ENCODE results near the gene DQX1.
A peak's percentile ranks its signal among the peaks of the same experiment; 100 is the strongest.

Gene DQX1

DNA sequence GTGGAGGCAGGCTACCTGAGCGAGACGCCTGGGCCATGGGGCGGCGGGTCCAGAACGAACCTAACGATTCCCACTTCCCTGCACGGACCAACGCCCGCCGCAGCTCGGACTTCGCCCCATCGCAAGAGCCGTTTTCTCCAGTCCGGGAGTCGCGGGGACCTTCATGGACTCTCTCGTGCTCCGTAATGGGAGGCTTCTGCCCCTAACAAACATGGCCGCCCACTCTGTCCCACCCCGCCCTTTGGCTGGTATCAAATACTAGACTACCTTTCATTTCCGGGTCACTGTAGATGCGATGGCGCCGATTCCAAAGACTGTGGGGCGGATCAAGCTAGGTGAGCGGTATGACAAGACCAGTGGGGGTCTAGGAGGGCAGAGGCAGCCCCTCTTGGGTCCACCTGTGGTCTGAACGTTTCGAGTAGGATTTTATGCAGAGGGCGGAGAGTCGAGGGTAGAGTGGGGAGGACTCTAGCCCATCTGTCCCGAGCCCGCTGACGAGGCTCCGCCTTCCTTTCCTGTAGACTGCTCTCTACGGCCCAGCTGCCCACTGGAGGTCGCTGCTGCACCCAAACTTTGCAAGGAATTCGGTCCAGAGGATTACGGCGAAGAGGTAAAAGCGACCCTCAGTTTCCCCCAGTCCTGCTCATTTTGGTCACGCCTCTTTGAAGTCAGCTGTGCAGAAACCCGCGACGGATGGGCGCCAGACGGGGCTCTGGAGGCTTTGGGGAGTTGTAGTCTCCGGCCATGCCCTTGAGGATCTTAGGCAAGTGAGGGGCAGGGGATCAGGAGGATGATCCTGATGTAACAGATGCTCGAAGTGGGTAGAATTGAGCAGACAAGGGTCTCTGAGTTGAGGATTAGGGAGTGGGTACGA lies 43.0 kb downstream of the DQX1 start, which contains the start of the genes CCDC142 and TTC31:
Gene CCDC142, minus strand, starts transcription at position 198 of the 874 bp plus-strand sequence. Its CDS starts 161 bp downstream, at position 37.
Gene TTC31, plus strand, starts transcription at position 281 of the 874 bp plus-strand sequence. Its CDS starts 15 bp downstream, at position 296.
- peaks cover 28 to 65% (median 47%) of the 10 kb centered on the region in 11 experiments; a peak in 21 of 22 replicates for H3K36me3 ChIP-seq
- peaks cover 31 to 47% (median 41%) of the 10 kb centered on the region in 10 experiments for H3K4me1 ChIP-seq
- peak within 1 kb of the TSS; percentile 81 to 94 (median 87) for H3K9ac ChIP-seq
- no peaks in the 10 kb centered on the region for H3K9me3 ChIP-seq (replicated peaks in 1 of 11)
- peak within 1 kb of the TSS; percentile 52 to 92 (median 87); a peak in 21 of 22 replicates for H3K27ac ChIP-seq
- H3K4me3 ChIP-seq = peak within 1 kb of the TSS; percentile 73 to 94 (median 83)
- H3K27me3 ChIP-seq = no peaks in the 10 kb centered on the region
- TF ChIP-seq Cebpa-rat (IDR thresholded peaks at IDR 0.05) = no peak
- peaks cover 0 to 18% (median 9%) of the 10 kb centered on the region in 11 experiments; a peak in 13 of 22 replicates for H4K20me1 ChIP-seq
- H3K4me2 ChIP-seq = peak within 1 kb of the TSS; percentile 93 to 100 (median 97)

DNA sequence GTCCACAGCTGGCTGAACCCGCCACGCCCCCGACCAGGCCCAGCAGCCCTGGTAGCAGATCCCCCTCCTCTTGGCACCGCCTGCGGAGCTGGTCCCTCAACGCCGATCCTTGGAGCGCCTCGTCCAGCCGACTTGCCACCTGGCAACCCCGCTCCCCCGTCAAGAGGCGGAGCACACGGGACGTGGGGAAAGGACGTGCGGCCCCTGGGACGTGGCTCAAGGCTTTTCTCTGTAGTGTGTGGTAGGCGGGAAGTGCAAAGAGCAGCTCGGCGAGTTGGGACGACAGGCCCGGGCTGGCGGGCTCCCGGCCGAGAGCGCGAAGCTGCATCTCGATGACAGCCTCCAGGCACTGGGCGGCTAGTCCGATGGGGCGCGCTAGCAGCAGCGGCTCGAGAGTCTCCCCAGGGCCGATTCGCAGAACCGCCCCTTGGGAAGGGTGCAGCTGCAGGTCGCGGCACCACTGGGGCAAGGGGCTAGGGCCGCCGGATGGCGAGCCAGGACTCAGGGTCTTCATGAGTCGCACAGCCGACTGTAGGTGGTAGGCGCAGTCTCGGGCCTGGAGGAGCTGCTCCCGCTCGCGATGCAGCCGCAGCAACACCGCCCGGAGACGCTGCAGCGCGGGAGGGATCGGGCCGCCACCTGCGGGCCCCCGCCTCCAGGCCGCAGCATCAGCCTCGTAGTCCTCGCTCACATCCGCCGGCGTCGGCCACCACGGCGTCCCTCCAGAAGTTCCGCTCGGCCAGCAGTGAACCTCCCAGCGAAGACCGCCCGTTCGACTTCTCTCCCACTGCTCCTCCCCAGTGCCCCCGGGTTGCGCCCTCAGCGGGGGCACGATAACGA lies 43.9 kb downstream of the DQX1 start:
- H3K27me3 ChIP-seq = no peaks in the 10 kb centered on the region
- peak overlapping the region; percentile 81 to 94 (median 87) for H3K9ac ChIP-seq
- H3K9me3 ChIP-seq (replicated peaks in 1 of 11) = no peaks in the 10 kb centered on the region
- no peak for TF ChIP-seq Cebpa-rat (IDR thresholded peaks at IDR 0.05)
- H3K4me1 ChIP-seq = peaks cover 36 to 56% (median 49%) of the 10 kb centered on the region in 10 experiments
- peaks cover 30 to 64% (median 46%) of the 10 kb centered on the region in 11 experiments for H3K36me3 ChIP-seq
- peak overlapping the region; percentile 52 to 92 (median 87); a peak in 21 of 22 replicates for H3K27ac ChIP-seq
- peak overlapping the region; percentile 73 to 94 (median 83) for H3K4me3 ChIP-seq
- H4K20me1 ChIP-seq = peaks cover 0 to 18% (median 9%) of the 10 kb centered on the region in 11 experiments; a peak in 13 of 22 replicates
- peak overlapping the region; percentile 93 to 100 (median 97) for H3K4me2 ChIP-seq

DNA sequence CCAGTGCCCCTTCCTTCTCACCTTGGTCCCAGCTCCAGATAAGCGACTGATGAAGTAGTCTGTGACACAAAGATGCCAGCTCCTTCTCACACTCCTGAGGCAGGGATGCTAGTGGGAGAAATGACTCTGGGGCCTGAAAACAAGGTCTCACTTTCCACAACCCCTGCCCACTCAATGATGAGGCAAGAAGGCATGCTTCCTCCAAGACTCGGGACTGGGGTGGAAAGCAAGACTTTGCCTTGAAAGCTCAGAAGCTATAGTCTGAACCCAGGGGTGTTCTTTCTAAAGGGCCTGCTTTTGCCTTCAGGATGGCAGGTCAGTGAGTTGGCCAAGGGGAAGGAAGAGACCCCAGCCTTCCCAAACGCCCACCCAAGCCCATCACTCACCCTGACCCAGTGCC lies 44.6 kb downstream of the DQX1 start:
- H3K27ac ChIP-seq = peak overlapping the region in 10 of 11 experiments; percentile 81 to 92 (median 88); a peak in 17 of 22 replicates
- no peak for TF ChIP-seq Cebpa-rat (IDR thresholded peaks at IDR 0.05)
- H3K9me3 ChIP-seq (replicated peaks in 1 of 11) = no peaks in the 10 kb centered on the region
- peak overlapping the region; percentile 93 to 100 (median 97) for H3K4me2 ChIP-seq
- H3K36me3 ChIP-seq = peaks cover 26 to 64% (median 44%) of the 10 kb centered on the region in 11 experiments
- peaks cover 0 to 18% (median 9%) of the 10 kb centered on the region in 11 experiments; a peak in 13 of 22 replicates for H4K20me1 ChIP-seq
- no peaks in the 10 kb centered on the region for H3K27me3 ChIP-seq
- H3K9ac ChIP-seq = peak overlapping the region; percentile 81 to 94 (median 87)
- peak overlapping the region; percentile 73 to 94 (median 83) for H3K4me3 ChIP-seq
- H3K4me1 ChIP-seq = peaks cover 36 to 63% (median 56%) of the 10 kb centered on the region in 10 experiments

DNA sequence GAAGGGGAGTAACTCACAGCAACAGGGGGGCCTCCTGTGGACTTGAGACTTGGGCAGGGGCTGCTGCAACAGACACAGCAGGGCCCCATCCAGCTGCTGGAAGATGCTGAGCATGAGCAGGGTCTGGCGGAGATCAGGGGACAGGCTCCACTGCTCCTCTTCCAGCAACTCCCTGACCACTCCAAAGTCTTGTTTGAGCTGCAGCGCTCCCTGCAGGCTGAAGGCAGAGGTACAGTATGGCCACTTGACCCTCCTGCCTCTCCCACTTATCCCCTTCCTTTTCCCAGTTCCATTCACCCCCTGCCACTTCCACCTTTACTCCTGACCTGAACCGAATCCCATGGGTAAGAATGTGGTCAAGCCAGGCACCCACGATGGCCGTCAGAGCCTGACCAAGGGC lies 51.1 kb downstream of the DQX1 start:
- H3K27ac ChIP-seq = no peak overlapping the region; a peak in 1 of 22 replicates
- no peaks in the 10 kb centered on the region for H3K9me3 ChIP-seq (replicated peaks in 1 of 11)
- no peaks in the 10 kb centered on the region for H4K20me1 ChIP-seq
- H3K4me3 ChIP-seq = no peak overlapping the region
- TF ChIP-seq Cebpa-rat (IDR thresholded peaks at IDR 0.05) = no peak
- no peaks in the 10 kb centered on the region for H3K27me3 ChIP-seq
- peaks cover 34 to 73% (median 52%) of the 10 kb centered on the region in 10 experiments for H3K4me1 ChIP-seq
- peaks cover 30 to 66% (median 53%) of the 10 kb centered on the region in 11 experiments for H3K36me3 ChIP-seq
- H3K4me2 ChIP-seq = no peak overlapping the region
- H3K9ac ChIP-seq = no peak overlapping the region

DNA sequence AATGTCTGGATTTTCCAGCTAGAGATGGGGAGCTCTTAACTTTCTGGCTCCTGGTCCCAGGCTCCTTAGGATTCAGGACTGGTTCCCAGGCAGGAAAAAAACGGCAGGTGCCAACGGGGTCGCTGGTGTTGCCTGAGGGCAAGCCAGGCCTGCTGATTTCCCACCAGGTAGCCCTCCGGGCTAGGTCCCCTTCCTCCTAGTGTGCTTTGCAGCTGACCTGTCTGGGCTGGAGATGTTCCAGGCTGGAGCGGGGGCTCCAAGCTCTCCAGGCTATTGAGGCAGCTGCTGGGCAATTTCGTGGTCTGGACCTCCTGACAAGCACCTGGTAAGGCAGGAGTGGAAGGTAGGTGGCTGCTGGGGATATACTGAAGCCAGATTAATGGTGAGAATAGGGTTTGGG lies 51.5 kb downstream of the DQX1 start:
- Histone ChIP-seq H3K27ac (no peak overlapping the region; a peak in 1 of 22 replicates), H3K36me3 (peaks cover 30 to 62% (median 49%) of the 10 kb centered on the region in 11 experiments), H3K9ac (no peak overlapping the region; a peak in 1 of 22 replicates), H3K27me3 (no peaks in the 10 kb centered on the region), H3K9me3 (replicated peaks in 1 of 11) (no peaks in the 10 kb centered on the region), H4K20me1 (no peaks in the 10 kb centered on the region), H3K4me3 (no peak overlapping the region), H3K4me2 (no peak overlapping the region), H3K4me1 (peaks cover 30 to 69% (median 50%) of the 10 kb centered on the region in 10 experiments)
- no peak for TF ChIP-seq Cebpa-rat (IDR thresholded peaks at IDR 0.05)

DNA sequence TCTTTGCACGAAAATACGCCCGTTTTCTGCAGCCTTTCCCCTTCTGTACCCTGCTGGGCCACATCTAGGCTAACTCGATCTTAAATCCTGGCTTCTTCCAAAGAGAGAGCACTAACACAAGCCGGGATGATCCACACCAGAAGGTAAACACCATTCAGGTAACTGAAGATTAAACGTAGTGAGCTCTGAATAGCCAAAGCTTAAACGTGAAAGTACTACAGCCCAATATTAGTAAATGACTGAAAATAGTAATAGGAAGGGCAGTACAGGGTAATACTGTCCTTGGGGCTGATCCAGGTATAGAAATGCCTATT lies 53.1 kb downstream of the DQX1 start:
- no peaks in the 10 kb centered on the region for H3K9me3 ChIP-seq (replicated peaks in 1 of 11)
- peaks cover 26 to 46% (median 37%) of the 10 kb centered on the region in 11 experiments for H3K36me3 ChIP-seq
- peak overlapping the region; percentile 62 to 90 (median 86) for H3K27ac ChIP-seq
- H3K9ac ChIP-seq = peak overlapping the region; percentile 82 to 89 (median 86)
- H4K20me1 ChIP-seq = no peaks in the 10 kb centered on the region
- no peak for TF ChIP-seq Cebpa-rat (IDR thresholded peaks at IDR 0.05)
- H3K4me2 ChIP-seq = peak overlapping the region; percentile 83 to 98 (median 95)
- H3K4me1 ChIP-seq = peaks cover 29 to 58% (median 46%) of the 10 kb centered on the region in 10 experiments
- peak overlapping the region; percentile 65 to 84 (median 74) for H3K4me3 ChIP-seq
- H3K27me3 ChIP-seq = no peaks in the 10 kb centered on the region

DNA sequence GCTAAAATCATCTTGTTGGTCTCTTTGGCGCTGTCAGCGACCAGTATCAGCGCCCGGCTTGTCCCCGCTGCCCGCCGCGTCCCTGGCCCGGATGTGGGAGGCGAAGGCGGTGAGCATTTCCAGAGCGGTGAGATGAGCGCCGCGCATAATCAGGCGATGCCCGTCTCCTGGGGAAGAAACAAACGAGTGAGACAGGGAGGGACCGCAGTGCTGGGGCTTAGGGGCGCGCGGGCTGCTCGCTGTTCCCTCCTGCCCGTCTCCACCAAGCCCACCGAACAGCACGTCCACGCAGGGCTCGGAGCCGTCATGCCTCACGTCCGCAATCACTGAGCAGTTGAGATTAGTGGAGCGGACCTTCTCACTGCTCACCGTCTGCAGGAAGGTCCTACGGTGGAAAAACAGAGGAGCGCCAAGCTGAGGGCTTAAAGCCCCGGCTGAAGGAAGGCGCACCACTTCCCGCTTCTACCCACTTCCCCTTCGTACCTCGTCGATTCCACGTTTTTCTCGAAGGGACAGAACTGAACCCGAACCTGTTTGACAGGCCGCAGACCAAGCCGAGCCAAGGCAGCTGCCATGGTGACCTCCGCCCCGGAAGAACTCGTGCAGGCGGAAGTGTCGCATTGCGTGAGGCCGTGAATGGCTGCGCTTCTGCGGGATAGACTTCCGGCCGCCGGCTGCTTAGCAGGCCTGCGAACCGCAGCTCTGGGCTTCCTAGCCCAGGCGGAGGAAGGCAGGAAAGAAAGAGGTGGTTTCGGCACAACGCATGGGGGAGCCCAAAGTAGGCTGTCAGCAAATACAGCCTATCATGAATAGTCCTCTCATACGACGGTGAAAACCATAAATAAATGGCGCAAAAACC lies 53.7 kb downstream of the DQX1 start, which contains the start of gene MRPL53:
Gene MRPL53, minus strand, starts transcription at position 595 of the 859 bp plus-strand sequence. Its CDS starts 20 bp downstream, at position 575.
- Histone ChIP-seq H3K9me3 (replicated peaks in 1 of 11) (no peaks in the 10 kb centered on the region), H3K27ac (peak within 1 kb of the TSS; percentile 62 to 90 (median 86)), H3K4me1 (peaks cover 29 to 52% (median 40%) of the 10 kb centered on the region in 10 experiments), H3K9ac (peak within 1 kb of the TSS; percentile 82 to 89 (median 86)), H3K4me3 (peak within 1 kb of the TSS; percentile 65 to 84 (median 74)), H4K20me1 (no peaks in the 10 kb centered on the region), H3K36me3 (peaks cover 26 to 42% (median 33%) of the 10 kb centered on the region in 11 experiments), H3K27me3 (no peaks in the 10 kb centered on the region), H3K4me2 (peak within 1 kb of the TSS; percentile 83 to 98 (median 95))
- TF ChIP-seq Cebpa-rat (IDR thresholded peaks at IDR 0.05) = no peak

Data from BLaER1 treated with 17β-estradiol and CSF1 and Interleukin-3, amounts not matched to agents 10 nM and 100 nM (cell line).